Caco-2 (cell line): ENCODE measurements around the gene LGI2. TPM values are rescaled to one million over a fixed set of nuclear protein-coding genes. Genes with fewer than 3 reads are reported as not detected.

Experiments
- BruUV-seq: library from RNA; stranded (reverse); fragments of 400-500 nt; replicated peaks from 2 replicates; lab custom pipeline; 2021; lab: Mats Ljungman, UMichigan
- CTCF ChIA-PET: fragments of 300-600 bp; sonication (Branson Sonifier 250); formaldehyde crosslinking; loops from one replicate; lab custom pipeline; 2022; ENCODE audit warnings: antibody characterized with exemption; lab: Charles Lee
- POLR2A ChIA-PET: fragments of 300-600 bp; sonication (Branson Sonifier 250); formaldehyde crosslinking; loops from one replicate; lab custom pipeline; 2022; ENCODE audit warnings: antibody characterized with exemption; lab: Charles Lee
- DNase-seq, 2 experiments: peaks; one replicate each; pipeline versions ENCODE4 v3.0.0 to v3.0.0-alpha.2; 2020 to 2022
- H3K27me3 ChIP-seq: replicated peaks from 2 replicates; pipeline ENCODE4 v1.6.0; 2011; ENCODE audit warnings: low read length; ENCODE audit not compliant: control insufficient read depth, insufficient read depth
- H3K36me3 ChIP-seq: 2 replicates; pipeline ENCODE4 v1.5.1; 2011; ENCODE audit warnings: low read length; ENCODE audit not compliant: control insufficient read depth, insufficient read depth
- H3K4me1 ChIP-seq: fragments of 250-450 bp; sonication (Bioruptor Pico); 2 replicates; pipeline ENCODE4 v1.5.1; 2020; ENCODE audit warnings: mild to moderate bottlenecking
- H3K4me3 ChIP-seq: 2 replicates; pipeline ENCODE4 v1.5.1; 2011; ENCODE audit warnings: low read depth, mild to moderate bottlenecking, control low read depth, low read length
- H3K9me3 ChIP-seq: fragments of 250-450 bp; sonication (Bioruptor Pico); 2 replicates; pipeline ENCODE4 v1.5.1; 2020; ENCODE audit warnings: mild to moderate bottlenecking, moderate library complexity
- H3K27ac Mint-ChIP-seq: one replicate; pipeline ENCODE4 v1.8.0; 2022; ENCODE audit warnings: mixed read lengths; ENCODE audit not compliant: unreplicated experiment
- H3K27me3 Mint-ChIP-seq: one replicate; pipeline ENCODE4 v1.8.0; 2022; ENCODE audit warnings: mixed read lengths; ENCODE audit not compliant: insufficient read depth, unreplicated experiment
- H3K36me3 Mint-ChIP-seq: one replicate; pipeline ENCODE4 v1.8.0; 2022; ENCODE audit warnings: mild to moderate bottlenecking, mixed read lengths; ENCODE audit not compliant: insufficient read depth, unreplicated experiment
- H3K4me1 Mint-ChIP-seq: one replicate; pipeline ENCODE4 v1.8.0; 2022; ENCODE audit warnings: low read depth, mixed read lengths; ENCODE audit not compliant: unreplicated experiment
- H3K4me3 Mint-ChIP-seq: one replicate; pipeline ENCODE4 v1.8.0; 2022; ENCODE audit warnings: mild to moderate bottlenecking, moderate library complexity, mixed read lengths; ENCODE audit not compliant: unreplicated experiment
- H3K9me3 Mint-ChIP-seq: one replicate; pipeline ENCODE4 v1.8.0; 2022; ENCODE audit warnings: mixed read lengths; ENCODE audit not compliant: unreplicated experiment
- CTCF ChIP-seq, 2 experiments: fragments of 200-600 bp in 1 of 2; IDR thresholded peaks; 1 replicate in 1 of 2; 2 replicates in 1 of 2; pipeline versions ENCODE4 v1.5.1 to v1.8.0; 2011 to 2022; ENCODE audit warnings: antibody characterized with exemption in 1 of 2, control low read depth in 1 of 2, inconsistent platforms in 1 of 2, low read depth in 1 of 2, low read length in 1 of 2, mild to moderate bottlenecking in 1 of 2, moderate library complexity in 1 of 2; ENCODE audit not compliant: insufficient read depth in 1 of 2, severe bottlenecking in 1 of 2, unreplicated experiment in 1 of 2
- intact Hi-C: fragments of 100-400 bp; cut with micrococcal nuclease; formaldehyde crosslinking; loops from one replicate; pipeline ENCODE4 v1.10.0; 2022; ENCODE audit not compliant: unreplicated experiment
- total RNA-seq: library from RNA; stranded (reverse); gene quantifications from 2 replicates; pipeline ENCODE4 v1.2.3, GENCODE V29; 2022

The LGI2 gene
- total RNA-seq, 1 experiment from 2014 or later, result 7.5 TPM

- Mint-ChIP-seq H3K36me3 (peaks cover 5% of the 10 kb centered on the region), H3K4me3 (no peak overlapping the region), H3K27me3 (peaks cover 11% of the 10 kb centered on the region), H3K4me1 (peaks cover 7% of the 10 kb centered on the region), H3K9me3 (peaks cover 11% of the 10 kb centered on the region), H3K27ac (no peak overlapping the region)
- no peaks in the 10 kb centered on the region for H3K27me3 ChIP-seq
- H3K4me1 ChIP-seq, result 0 out of 2 replicates have a peak, but pooled peaks cover 6% of the 10 kb centered on the region
- ChIA-PET POLR2A (no interaction called here), CTCF (no interaction called here)
- intact Hi-C loops, result no loop called here
- TF ChIP-seq CTCF (IDR thresholded peaks at IDR 0.05; ENCODE audit: insufficient read depth in 1 of 2, low read depth in 1 of 2, low read length in 1 of 2, severe bottlenecking in 1 of 2, unreplicated experiment in 1 of 2), result no peak
- no TSS peak for BruUV-seq
- no peak for DNase-seq
- H3K4me3 ChIP-seq, result no peak overlapping the region
- no peaks in the 10 kb centered on the region for H3K36me3 ChIP-seq
- no peaks in the 10 kb centered on the region for H3K9me3 ChIP-seq
Measured at GRCh38 chr4:25032126-25032525, 1.4 kb upstream of the LGI2 start.

GRCh38 chr4:25031077-25031621 lies 403 bp upstream of the LGI2 start:
- no peaks in the 10 kb centered on the region for H3K9me3 ChIP-seq
- no peaks in the 10 kb centered on the region for H3K27me3 ChIP-seq
- intact Hi-C loops, result loop anchor here (2.0 kb wide), 1 partner anchor 102 kb away; no protein-coding TSS in a partner anchor
- ChIA-PET POLR2A (no interaction called here), CTCF (no interaction called here)
- BruUV-seq, result no TSS peak
- 0 out of 2 replicates have a peak, but pooled peaks cover 6% of the 10 kb centered on the region for H3K4me1 ChIP-seq
- DNase-seq, result peak in 1 of 2 experiments; percentile 14
- H3K4me1 Mint-ChIP-seq, result peaks cover 7% of the 10 kb centered on the region
- peaks cover 11% of the 10 kb centered on the region for H3K9me3 Mint-ChIP-seq
- peak overlapping the region; percentile 72 for H3K4me3 Mint-ChIP-seq
- no peak for TF ChIP-seq CTCF (IDR thresholded peaks at IDR 0.05; ENCODE audit: insufficient read depth in 1 of 2, low read depth in 1 of 2, low read length in 1 of 2, severe bottlenecking in 1 of 2, unreplicated experiment in 1 of 2)
- H3K36me3 Mint-ChIP-seq, result peaks cover 5% of the 10 kb centered on the region
- H3K36me3 ChIP-seq, result no peaks in the 10 kb centered on the region
- H3K27me3 Mint-ChIP-seq, result peaks cover 11% of the 10 kb centered on the region
- H3K4me3 ChIP-seq, result peak overlapping the region; percentile 52
- H3K27ac Mint-ChIP-seq, result no peak overlapping the region

- H3K4me3 ChIP-seq, result peak overlapping the region; percentile 52
- peaks cover 8% of the 10 kb centered on the region for H3K27me3 Mint-ChIP-seq
Measured at GRCh38 chr4:25029479-25030276, 1.1 kb downstream of the LGI2 start.

More at GRCh38 chr4:25029479-25030276, 1.1 kb downstream of the LGI2 start:
- Mint-ChIP-seq H3K36me3 (no peaks in the 10 kb centered on the region), H3K4me3 (peak overlapping the region; percentile 70), H3K9me3 (peaks cover 7% of the 10 kb centered on the region), H3K27ac (no peak overlapping the region), H3K4me1 (peaks cover 7% of the 10 kb centered on the region)
- DNase-seq, result peak in 1 of 2 experiments; percentile 8
- POLR2A ChIA-PET, result no interaction called here
- TF ChIP-seq CTCF (IDR thresholded peaks at IDR 0.05; ENCODE audit: insufficient read depth in 1 of 2, low read depth in 1 of 2, low read length in 1 of 2, severe bottlenecking in 1 of 2, unreplicated experiment in 1 of 2), result no peak
- H3K9me3 ChIP-seq, result no peaks in the 10 kb centered on the region
- H3K27me3 ChIP-seq, result no peaks in the 10 kb centered on the region
- 0 out of 2 replicates have a peak, but pooled peaks cover 6% of the 10 kb centered on the region for H3K4me1 ChIP-seq
- no peaks in the 10 kb centered on the region for H3K36me3 ChIP-seq
- CTCF ChIA-PET, result interaction anchor here (0.6 to 1.8 kb wide), 3 partner anchors 115 to 283 kb away, joined by 4 to 7 read pairs (median 4); partner anchors contain the start of gene ZCCHC4
- no TSS peak for BruUV-seq
- intact Hi-C loops, result loop anchor here (1.0 to 2.0 kb wide), 2 partner anchors 103 to 116 kb away; no protein-coding TSS in a partner anchor
